Measurements from ENCODE around the gene SMOC2. TPM values are rescaled to one million over a fixed set of nuclear protein-coding genes. Genes with fewer than 3 reads are reported as not detected.

The SMOC2 gene
- total RNA-seq, 3 donors from 2014 or later, result 14.4 to 67.2 (median 63.6) TPM

DNA sequence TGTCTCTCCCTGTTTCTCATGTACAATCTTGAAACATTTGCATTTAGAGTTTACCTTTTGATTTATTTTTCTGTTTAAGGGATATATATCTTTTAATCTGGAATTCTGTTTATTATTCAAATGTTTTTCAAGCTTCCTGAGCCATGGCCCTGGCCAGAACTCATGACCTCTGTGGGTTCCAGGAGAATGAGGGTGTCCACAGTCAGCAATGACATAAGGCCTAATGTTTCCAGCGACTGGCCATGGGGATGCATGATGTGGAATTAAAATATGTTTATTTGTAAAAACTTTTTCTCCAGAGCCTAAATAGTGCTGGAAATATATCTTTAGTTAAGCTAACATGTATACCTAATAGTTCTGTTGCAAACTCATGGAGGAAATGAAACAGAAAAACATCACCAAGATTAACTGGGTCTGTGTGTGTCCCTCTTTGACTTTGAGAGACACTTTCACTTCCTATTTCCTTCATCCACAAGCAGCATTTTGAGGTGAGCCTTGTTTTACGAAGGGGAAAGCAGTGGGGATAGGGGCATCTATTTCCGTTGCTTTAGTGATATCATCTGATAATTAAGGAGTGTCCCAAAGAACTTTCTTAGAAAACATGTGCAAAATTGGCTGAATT lies 87.6 kb downstream of the SMOC2 start:
- Histone ChIP-seq H3K36me3 (no peaks in the 10 kb centered on the region), H3K4me1 (peaks cover 7 to 15% of the 10 kb centered on the region in 2 donors), H3K27me3 (no peaks in the 10 kb centered on the region), H3K27ac (no peak overlapping the region), H3K9me3 (no peaks in the 10 kb centered on the region), H3K4me3 (no peak overlapping the region)
- DNase-seq (ENCODE audit: low spot score in 2 of 2), result no peak
- intact Hi-C loops (cut with DNase I; ENCODE audit: low total_unique reads), result no loop called here
- no peak for TF ChIP-seq POLR2A (IDR thresholded peaks at IDR 0.05)

DNA sequence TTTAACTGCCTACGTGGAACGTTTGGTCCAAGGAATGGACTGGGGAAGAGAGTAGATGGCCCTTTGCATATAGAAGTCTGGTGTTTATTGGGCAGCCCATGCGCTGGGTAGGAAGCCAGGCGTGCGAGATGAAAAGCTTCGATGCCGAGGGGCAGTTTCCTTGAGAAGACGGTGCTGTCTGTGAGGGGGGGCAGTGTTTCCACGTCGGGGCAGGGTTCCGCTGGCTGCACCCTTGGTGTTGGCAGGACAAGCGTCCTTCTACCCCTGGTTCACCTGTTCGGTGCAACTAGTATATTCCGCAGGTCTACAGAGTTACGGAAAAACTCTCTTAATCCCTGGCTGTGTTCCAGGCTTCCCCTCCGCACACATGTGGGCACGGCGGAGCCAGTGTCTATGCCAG lies 88.2 kb downstream of the SMOC2 start:
- Histone ChIP-seq H3K36me3 (no peaks in the 10 kb centered on the region), H3K27me3 (no peaks in the 10 kb centered on the region), H3K27ac (no peak overlapping the region), H3K9me3 (no peaks in the 10 kb centered on the region), H3K4me1 (peaks cover 7 to 15% of the 10 kb centered on the region in 2 donors), H3K4me3 (no peak overlapping the region)
- intact Hi-C loops (cut with DNase I; ENCODE audit: low total_unique reads), result no loop called here
- TF ChIP-seq POLR2AphosphoS5 (IDR thresholded peaks at IDR 0.05) (no peak), POLR2A (IDR thresholded peaks at IDR 0.05) (no peak)
- TF ChIP-seq, protein P1, sequence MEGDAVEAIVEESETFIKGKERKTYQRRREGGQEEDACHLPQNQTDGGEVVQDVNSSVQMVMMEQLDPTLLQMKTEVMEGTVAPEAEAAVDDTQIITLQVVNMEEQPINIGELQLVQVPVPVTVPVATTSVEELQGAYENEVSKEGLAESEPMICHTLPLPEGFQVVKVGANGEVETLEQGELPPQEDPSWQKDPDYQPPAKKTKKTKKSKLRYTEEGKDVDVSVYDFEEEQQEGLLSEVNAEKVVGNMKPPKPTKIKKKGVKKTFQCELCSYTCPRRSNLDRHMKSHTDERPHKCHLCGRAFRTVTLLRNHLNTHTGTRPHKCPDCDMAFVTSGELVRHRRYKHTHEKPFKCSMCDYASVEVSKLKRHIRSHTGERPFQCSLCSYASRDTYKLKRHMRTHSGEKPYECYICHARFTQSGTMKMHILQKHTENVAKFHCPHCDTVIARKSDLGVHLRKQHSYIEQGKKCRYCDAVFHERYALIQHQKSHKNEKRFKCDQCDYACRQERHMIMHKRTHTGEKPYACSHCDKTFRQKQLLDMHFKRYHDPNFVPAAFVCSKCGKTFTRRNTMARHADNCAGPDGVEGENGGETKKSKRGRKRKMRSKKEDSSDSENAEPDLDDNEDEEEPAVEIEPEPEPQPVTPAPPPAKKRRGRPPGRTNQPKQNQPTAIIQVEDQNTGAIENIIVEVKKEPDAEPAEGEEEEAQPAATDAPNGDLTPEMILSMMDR (IDR thresholded peaks at IDR 0.05), result no peak
- DNase-seq (ENCODE audit: low spot score in 2 of 2), result no peak

DNA sequence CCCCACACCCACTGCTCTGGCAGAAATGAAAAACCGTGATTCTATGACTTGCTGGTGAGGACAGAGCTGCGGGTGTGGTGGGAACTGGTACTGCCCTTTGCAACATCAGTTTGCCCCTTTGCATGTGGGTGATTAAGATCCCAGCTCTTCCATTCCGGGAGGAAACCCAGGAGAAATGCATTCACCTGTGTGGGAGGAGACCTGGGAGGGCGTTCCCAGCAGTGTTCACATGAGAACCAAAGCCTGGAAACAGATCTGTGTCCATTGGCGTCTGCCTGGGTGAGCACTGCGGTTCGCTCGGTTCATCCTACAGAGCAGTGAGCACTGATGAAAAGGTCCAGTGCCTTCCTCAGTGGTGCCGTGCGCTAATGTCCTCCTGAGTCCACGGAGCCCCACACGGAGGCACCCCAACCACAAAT lies 89.7 kb downstream of the SMOC2 start:
- no peak overlapping the region for H3K4me3 ChIP-seq
- H3K27ac ChIP-seq, result no peak overlapping the region
- intact Hi-C loops (cut with DNase I; ENCODE audit: low total_unique reads), result no loop called here
- H3K36me3 ChIP-seq, result no peaks in the 10 kb centered on the region
- no peak for DNase-seq (ENCODE audit: low spot score in 2 of 2)
- TF ChIP-seq POLR2AphosphoS5 (IDR thresholded peaks at IDR 0.05) (no peak), POLR2A (IDR thresholded peaks at IDR 0.05) (no peak)
- TF ChIP-seq, protein P1 (IDR thresholded peaks at IDR 0.05), result no peak
- H3K4me1 ChIP-seq, result peaks cover 7 to 15% of the 10 kb centered on the region in 2 donors
- no peaks in the 10 kb centered on the region for H3K27me3 ChIP-seq
- H3K9me3 ChIP-seq, result no peaks in the 10 kb centered on the region

DNA sequence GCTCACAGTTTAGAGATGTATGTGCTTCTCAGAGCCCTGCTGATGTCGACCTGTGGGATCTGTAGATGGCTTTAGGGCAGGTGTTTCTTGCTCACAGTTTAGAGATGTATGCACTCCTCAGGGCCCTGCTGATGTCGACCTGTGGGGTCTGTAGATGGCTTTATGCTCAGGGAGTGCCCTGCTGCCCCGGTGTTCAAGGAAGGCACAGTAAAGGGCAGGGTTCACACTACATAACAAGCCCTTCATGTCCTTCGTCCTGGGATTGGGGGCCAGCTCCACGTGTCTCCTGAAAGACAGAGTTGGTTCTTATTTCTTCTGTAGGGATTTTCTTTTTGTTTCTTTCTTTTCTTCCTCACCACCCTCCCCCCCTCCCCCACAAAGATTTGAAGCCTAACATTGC lies 91.1 kb downstream of the SMOC2 start:
- intact Hi-C loops (cut with DNase I; ENCODE audit: low total_unique reads), result no loop called here
- no peaks in the 10 kb centered on the region for H3K36me3 ChIP-seq
- no peaks in the 10 kb centered on the region for H3K9me3 ChIP-seq
- TF ChIP-seq, protein P1 (IDR thresholded peaks at IDR 0.05), result no peak
- TF ChIP-seq POLR2A (IDR thresholded peaks at IDR 0.05), result no peak
- TF ChIP-seq POLR2AphosphoS5 (IDR thresholded peaks at IDR 0.05), result no peak
- H3K27ac ChIP-seq, result no peak overlapping the region
- no peak overlapping the region for H3K4me3 ChIP-seq
- H3K27me3 ChIP-seq, result no peaks in the 10 kb centered on the region
- DNase-seq (ENCODE audit: low spot score in 2 of 2), result no peak
- peaks cover 3 to 5% of the 10 kb centered on the region in 2 donors for H3K4me1 ChIP-seq

- intact Hi-C loops (cut with DNase I; ENCODE audit: low total_unique reads), result no loop called here
- Histone ChIP-seq H3K4me1 (no peaks in the 10 kb centered on the region), H3K9me3 (no peaks in the 10 kb centered on the region), H3K27me3 (no peaks in the 10 kb centered on the region), H3K36me3 (no peaks in the 10 kb centered on the region), H3K4me3 (no peak overlapping the region), H3K27ac (peak overlapping the region in 1 of 2 donors; percentile 17)
- DNase-seq (ENCODE audit: low spot score in 2 of 2), result no peak
- TF ChIP-seq, protein P1 (IDR thresholded peaks at IDR 0.05), result no peak
- TF ChIP-seq POLR2A (IDR thresholded peaks at IDR 0.05) (no peak), POLR2AphosphoS5 (IDR thresholded peaks at IDR 0.05) (no peak)
Observed at GRCh38 chr6:168533414-168533813, 92.4 kb downstream of the SMOC2 start.

All from breast epithelium (tissue), 4 donors.